Prostate gland (tissue), 2 donors: ENCODE results near the gene HNRNPU. TPM values are rescaled to one million over a fixed set of nuclear protein-coding genes. Genes with fewer than 3 reads are reported as not detected.

Experiments
- DNase-seq: peaks from one replicate; pipeline ENCODE4 v3.0.0-alpha.2; 2019; ENCODE audit warnings: low spot score
- H3K27ac ChIP-seq, 2 donors: fragments of 200-600 bp; sonication (generic); 2 replicates each; pipeline ENCODE4 v1.5.1; 2017 to 2019
- H3K27me3 ChIP-seq: fragments of 200-600 bp; sonication (generic); replicated peaks from 2 replicates; pipeline ENCODE4 v1.5.1; 2019; ENCODE audit not compliant: insufficient read depth
- H3K36me3 ChIP-seq, 2 donors: fragments of 200-600 bp; sonication (generic); 1 replicate in 1 of 2; 2 replicates in 1 of 2; pipeline versions ENCODE4 v1.5.1 to v1.8.1; 2017 to 2019
- H3K4me1 ChIP-seq: fragments of 200-600 bp; sonication (generic); replicated peaks from 2 replicates; pipeline ENCODE4 v1.5.1; 2019
- H3K4me3 ChIP-seq, 2 donors: fragments of 200-600 bp; sonication (generic); 2 replicates each; pipeline ENCODE4 v1.5.1; 2017 to 2019
- H3K9me3 ChIP-seq: fragments of 200-600 bp; sonication (generic); 2 replicates; pipeline ENCODE4 v1.5.1; 2017
- CTCF ChIP-seq, 4 experiments: fragments of 200-600 bp in 2 of 4; fragments of 450-650 bp in 2 of 4; sonication (generic) in 2 of 4; IDR thresholded peaks; 1 replicate in 3 of 4; 2 replicates in 1 of 4; pipeline ENCODE4 v1.5.1; 2016 to 2019; ENCODE audit warnings: antibody characterized with exemption in 4 of 4, mild to moderate bottlenecking in 2 of 4, moderate library complexity in 2 of 4
- POLR2A ChIP-seq: fragments of 450-650 bp; IDR thresholded peaks from one replicate; pipeline ENCODE4 v1.6.1; 2016; ENCODE audit warnings: antibody characterized with exemption, mild to moderate bottlenecking
- POLR2AphosphoS5 ChIP-seq: sonication (generic); formaldehyde crosslinking; IDR thresholded peaks from one replicate; pipeline ENCODE4 v1.6.1; 2017; ENCODE audit warnings: antibody characterized with exemption
- WGBS: methylation state at CpG from one replicate; pipeline ENCODE4 v1.1.5; 2018; 5-methylcytosine and 5-hydroxymethylcytosine counted together
- intact Hi-C: fragments of 100-400 bp; cut with DNase I; formaldehyde crosslinking; loops from one replicate; pipeline ENCODE4 v1.14.2; 2022
- total RNA-seq, 2 donors: library from RNA; depleted of rRNA; stranded (reverse); fragments of >200 nt; gene quantifications; one replicate each; pipeline ENCODE4 v1.1.0, GENCODE V29; 2016

The HNRNPU gene
- total RNA-seq, 2 donors from 2014 or later: 302 to 350 TPM

GRCh38 chr1:244821134-244821533 lies 43.2 kb downstream of the HNRNPU start:
- no peak for DNase-seq
- 84% methylated on average over 3 of the region's 3 CpGs for WGBS
- Histone ChIP-seq H3K4me3 (no peak overlapping the region), H3K36me3 (no peaks in the 10 kb centered on the region), H3K9me3 (no peaks in the 10 kb centered on the region), H3K27me3 (no peaks in the 10 kb centered on the region), H3K27ac (no peak overlapping the region), H3K4me1 (no peaks in the 10 kb centered on the region)
- intact Hi-C loops: no loop called here
- TF ChIP-seq CTCF (IDR thresholded peaks at IDR 0.05) (no peak), POLR2A (no peak), POLR2AphosphoS5 (no peak)

GRCh38 chr1:244820131-244820530 lies 44.2 kb downstream of the HNRNPU start:
- 61% methylated on average over 2 of the region's 2 CpGs for WGBS
- H3K27ac ChIP-seq: no peak overlapping the region
- no peak for TF ChIP-seq POLR2AphosphoS5
- TF ChIP-seq CTCF (IDR thresholded peaks at IDR 0.05): no peak
- no peak for TF ChIP-seq POLR2A

GRCh38 chr1:244817415-244817894 lies 46.9 kb downstream of the HNRNPU start:
- H3K9me3 ChIP-seq: no peaks in the 10 kb centered on the region
- H3K4me1 ChIP-seq: no peaks in the 10 kb centered on the region
- TF ChIP-seq CTCF (IDR thresholded peaks at IDR 0.05): no peak
- TF ChIP-seq POLR2A: no peak
- no peak for TF ChIP-seq POLR2AphosphoS5
- no peak overlapping the region for H3K27ac ChIP-seq
- H3K36me3 ChIP-seq: no peaks in the 10 kb centered on the region
- no peak for DNase-seq
- no peaks in the 10 kb centered on the region for H3K27me3 ChIP-seq
- WGBS: 84% methylated on average over 12 of the region's 12 CpGs
- no peak overlapping the region for H3K4me3 ChIP-seq
- intact Hi-C loops: no loop called here

More at GRCh38 chr1:244820131-244820530, 44.2 kb downstream of the HNRNPU start:
- Histone ChIP-seq H3K4me3 (no peak overlapping the region), H3K9me3 (no peaks in the 10 kb centered on the region), H3K4me1 (no peaks in the 10 kb centered on the region), H3K27me3 (no peaks in the 10 kb centered on the region), H3K36me3 (no peaks in the 10 kb centered on the region)
- intact Hi-C loops: no loop called here
- no peak for DNase-seq

GRCh38 chr1:244815600-244816099 lies 48.7 kb downstream of the HNRNPU start:
- intact Hi-C loops: no loop called here
- no peak overlapping the region for H3K4me3 ChIP-seq
- 63% methylated on average over 15 of the region's 15 CpGs for WGBS

More at GRCh38 chr1:244815600-244816099, 48.7 kb downstream of the HNRNPU start:
- Histone ChIP-seq H3K9me3 (no peaks in the 10 kb centered on the region), H3K36me3 (no peaks in the 10 kb centered on the region), H3K27ac (no peak overlapping the region), H3K4me1 (no peaks in the 10 kb centered on the region), H3K27me3 (no peaks in the 10 kb centered on the region)
- TF ChIP-seq CTCF (IDR thresholded peaks at IDR 0.05): no peak
- no peak for TF ChIP-seq POLR2A
- no peak for TF ChIP-seq POLR2AphosphoS5
- DNase-seq: no peak
